ENCODE data around the gene WWP2.
"Not testable (repeated sequence)": the region's sequence is repeated elsewhere in the genome, so short reads cannot be mapped to it uniquely, and the experiment has no call there.

The WWP2 gene

DNA sequence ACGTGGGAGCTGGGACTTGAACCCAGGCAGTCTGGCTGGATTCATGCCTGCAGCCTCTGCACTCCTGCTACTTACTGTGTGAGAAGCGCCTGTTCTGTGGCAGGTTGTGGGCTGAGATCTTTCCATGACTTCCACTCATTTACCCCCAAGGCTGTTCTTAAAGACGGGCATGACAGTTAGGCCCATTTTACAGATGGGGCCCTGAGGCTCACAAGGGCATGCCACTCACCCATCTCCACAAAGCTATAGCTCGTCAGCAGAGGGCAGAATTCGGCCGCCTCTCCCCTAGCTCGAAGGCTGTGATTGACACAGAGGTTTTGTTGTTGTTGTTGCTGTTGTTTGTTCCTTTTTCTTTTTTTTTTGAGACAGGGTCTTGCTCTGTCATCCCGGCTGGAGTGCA, 210.8 kb downstream of the WWP2 start:
- in situ Hi-C loops (cut with HindIII; ENCODE audit: low sequenced_read_pairs): not testable (repeated sequence)

DNA sequence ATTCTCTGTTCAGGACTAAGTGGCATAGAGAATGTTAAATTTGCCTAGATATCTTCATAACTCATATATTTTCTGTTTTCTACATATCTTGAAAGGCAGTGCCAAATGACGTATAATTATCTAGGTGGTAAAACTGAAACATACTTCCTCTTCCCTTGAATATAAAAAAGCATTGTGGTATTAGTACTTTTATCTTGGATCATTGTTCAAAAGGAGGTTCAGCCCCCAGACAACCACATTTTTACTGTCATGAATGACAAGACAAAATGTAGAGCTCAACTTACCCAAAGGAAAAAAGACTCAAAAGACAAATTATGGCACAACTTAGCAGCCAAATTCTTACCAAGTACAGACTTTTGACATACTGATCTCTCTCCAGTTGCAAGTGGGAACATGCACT, 223.1 kb downstream of the WWP2 start:
- in situ Hi-C loops (cut with HindIII; ENCODE audit: low sequenced_read_pairs): not testable (repeated sequence)

All from DLD1 (cell line).